Measurements from ENCODE around the gene GOSR2.
"Not testable (repeated sequence)": the region's sequence is repeated elsewhere in the genome, so short reads cannot be mapped to it uniquely, and the experiment has no call there.

Gene GOSR2

GRCh38 chr17:46951706-46952105 lies 28.7 kb downstream of the GOSR2 start:
- TF ChIP-seq CTCF (IDR thresholded peaks at IDR 0.05; ENCODE audit: insufficient read depth, low read length, missing control alignments): no peak
- CTCF ChIA-PET: interaction anchor here (0.7 to 3.4 kb wide), 4 partner anchors 10 to 110 kb away, joined by 3 to 38 read pairs (median 10); no protein-coding TSS in a partner anchor
- POLR2A ChIA-PET: no interaction called here
- no peak for DNase-seq (ENCODE audit: low read depth, low spot score)
- H3K4me3 ChIP-seq (ENCODE audit: low read depth, low read length): no peak overlapping the region

GRCh38 chr17:46952115-46952514 lies 29.2 kb downstream of the GOSR2 start:
- no peak for TF ChIP-seq CTCF (IDR thresholded peaks at IDR 0.05; ENCODE audit: insufficient read depth, low read length, missing control alignments)
- H3K4me3 ChIP-seq (ENCODE audit: low read depth, low read length): no peak overlapping the region
- DNase-seq (ENCODE audit: low read depth, low spot score): no peak
- ChIA-PET CTCF (interaction anchor here (0.7 to 3.4 kb wide), 3 partner anchors 10 to 110 kb away, joined by 5 to 38 read pairs (median 16); no protein-coding TSS in a partner anchor), POLR2A (no interaction called here)

- H3K4me3 ChIP-seq (ENCODE audit: low read depth, low read length); DNase-seq (ENCODE audit: low read depth, low spot score): not testable (repeated sequence)
- CTCF ChIA-PET: interaction anchor here (3.4 kb wide), 1 partner anchor 11 kb away, joined by 38 read pairs; no protein-coding TSS in a partner anchor
- POLR2A ChIA-PET: interaction anchor here (0.6 kb wide), 1 partner anchor 12 kb away, joined by 3 read pairs; no protein-coding TSS in a partner anchor
These were observed 30.2 kb downstream of the GOSR2 start for GRCh38 chr17:46953191-46953590.

- no peak overlapping the region for H3K4me3 ChIP-seq (ENCODE audit: low read depth, low read length)
- CTCF ChIA-PET: interaction anchor here (1.6 to 7.8 kb wide), 2 partner anchors 15 to 117 kb away, joined by 5 to 50 read pairs; no protein-coding TSS in a partner anchor
- POLR2A ChIA-PET: interaction anchor here (1.2 kb wide), 1 partner anchor 14 kb away, joined by 3 read pairs; no protein-coding TSS in a partner anchor
- DNase-seq (ENCODE audit: low read depth, low spot score): no peak
- TF ChIP-seq CTCF (IDR thresholded peaks at IDR 0.05; ENCODE audit: insufficient read depth, low read length, missing control alignments): no peak
These were observed 35.2 kb downstream of the GOSR2 start for GRCh38 chr17:46958041-46958591.

- no peak overlapping the region for H3K4me3 ChIP-seq (ENCODE audit: low read depth, low read length)
- ChIA-PET POLR2A (no interaction called here), CTCF (interaction anchor here (7.8 kb wide), 1 partner anchor 17 kb away, joined by 50 read pairs; no protein-coding TSS in a partner anchor)
- DNase-seq (ENCODE audit: low read depth, low spot score): no peak
- TF ChIP-seq CTCF (IDR thresholded peaks at IDR 0.05; ENCODE audit: insufficient read depth, low read length, missing control alignments): no peak
These were observed 37.2 kb downstream of the GOSR2 start for GRCh38 chr17:46960152-46960551.

GRCh38 chr17:46962374-46962790 lies 39.4 kb downstream of the GOSR2 start:
- no peak for TF ChIP-seq CTCF (IDR thresholded peaks at IDR 0.05; ENCODE audit: insufficient read depth, low read length, missing control alignments)
- ChIA-PET CTCF (interaction anchor here (1.2 to 7.8 kb wide), 3 partner anchors 19 to 42 kb away, joined by 3 to 50 read pairs (median 3); no protein-coding TSS in a partner anchor), POLR2A (no interaction called here)
- peak; percentile 31 for DNase-seq (ENCODE audit: low read depth, low spot score)
- H3K4me3 ChIP-seq (ENCODE audit: low read depth, low read length): no peak overlapping the region
